ENCODE measurements around the gene ITIH3. TPM values are rescaled to one million over a fixed set of nuclear protein-coding genes. Genes with fewer than 3 reads are reported as not detected.

Gene ITIH3
- total RNA-seq, 1 donor from 2014 or later = not detected

DNA sequence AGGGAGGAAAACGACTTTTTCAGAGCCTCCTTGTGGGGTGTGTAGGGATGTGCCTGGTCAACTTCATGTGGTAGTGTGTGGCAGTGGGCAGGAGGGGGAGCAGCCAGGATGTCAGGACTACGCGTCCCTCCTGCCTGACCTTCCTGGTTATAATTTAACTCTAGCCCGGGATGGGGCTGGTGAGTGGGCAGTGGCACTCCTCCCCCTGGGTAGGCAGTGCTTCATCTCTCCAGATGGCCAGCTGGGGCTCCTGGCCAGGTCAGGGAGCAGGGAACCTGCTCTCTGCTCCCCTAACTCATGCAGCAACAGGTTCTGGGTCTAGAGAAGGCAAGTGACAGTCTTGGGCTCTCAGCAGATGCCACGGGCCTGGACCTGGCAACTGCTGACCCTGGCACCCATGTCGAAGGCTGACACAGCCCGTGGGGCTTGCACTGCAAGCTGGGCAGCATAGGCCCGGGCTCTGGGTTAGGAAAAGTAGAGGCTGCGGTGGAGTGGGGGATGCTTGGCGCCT lies 33.3 kb downstream of the ITIH3 start:
- no peak overlapping the region for H3K27ac Mint-ChIP-seq
- H4K20me1 ChIP-seq (ENCODE audit: low read depth) = no peaks in the 10 kb centered on the region
- DNase-seq (ENCODE audit: low spot score) = peak; percentile 15

DNA sequence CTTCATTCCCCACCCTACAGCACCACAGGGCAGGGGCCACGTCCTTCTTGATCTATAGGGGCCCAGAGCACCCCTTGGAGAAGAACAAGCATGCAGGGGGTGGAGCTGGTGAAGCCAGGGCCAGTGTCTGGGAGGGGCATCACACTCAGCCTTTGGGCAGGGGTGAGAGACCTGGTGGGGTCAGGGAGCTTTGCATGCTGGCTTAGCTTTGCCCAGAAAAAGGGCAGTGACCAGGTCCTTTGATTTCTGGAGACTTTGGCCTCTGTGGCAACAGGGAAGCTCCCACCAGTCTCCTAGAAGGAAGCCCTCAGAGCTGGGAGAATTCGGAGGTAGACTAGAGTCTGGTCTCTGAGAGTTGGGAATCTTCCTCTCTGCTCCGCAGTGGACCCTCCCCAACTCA lies 34.9 kb downstream of the ITIH3 start:
- H3K9me3 ChIP-seq (ENCODE audit: low read depth) = no peaks in the 10 kb centered on the region
- H3K79me2 ChIP-seq (ENCODE audit: low read depth) = no peaks in the 10 kb centered on the region
- peaks cover 8% of the 10 kb centered on the region for H3K4me1 Mint-ChIP-seq
- peaks cover 16% of the 10 kb centered on the region for H3K27me3 Mint-ChIP-seq (ENCODE audit: insufficient read depth, low read depth)
- H3K4me2 ChIP-seq = no peak overlapping the region
- no peaks in the 10 kb centered on the region for H3F3A ChIP-seq (ENCODE audit: low read depth)
- H3K36me3 Mint-ChIP-seq = peaks cover 2% of the 10 kb centered on the region
- H3K36me3 ChIP-seq = no peaks in the 10 kb centered on the region
- peaks cover 14% of the 10 kb centered on the region for H3K4me1 ChIP-seq
- no peak overlapping the region for H3K27ac ChIP-seq
- no peak overlapping the region for H3K9ac ChIP-seq
- no peak overlapping the region for H3K4me3 ChIP-seq
- no peak overlapping the region for H3K27ac Mint-ChIP-seq
- H4K20me1 ChIP-seq (ENCODE audit: low read depth) = no peaks in the 10 kb centered on the region
- TF ChIP-seq EZH2phosphoT487 (IDR thresholded peaks at IDR 0.05) (no peak), EZH2 (IDR thresholded peaks at IDR 0.05) (no peak)
- TF ChIP-seq, protein P1, sequence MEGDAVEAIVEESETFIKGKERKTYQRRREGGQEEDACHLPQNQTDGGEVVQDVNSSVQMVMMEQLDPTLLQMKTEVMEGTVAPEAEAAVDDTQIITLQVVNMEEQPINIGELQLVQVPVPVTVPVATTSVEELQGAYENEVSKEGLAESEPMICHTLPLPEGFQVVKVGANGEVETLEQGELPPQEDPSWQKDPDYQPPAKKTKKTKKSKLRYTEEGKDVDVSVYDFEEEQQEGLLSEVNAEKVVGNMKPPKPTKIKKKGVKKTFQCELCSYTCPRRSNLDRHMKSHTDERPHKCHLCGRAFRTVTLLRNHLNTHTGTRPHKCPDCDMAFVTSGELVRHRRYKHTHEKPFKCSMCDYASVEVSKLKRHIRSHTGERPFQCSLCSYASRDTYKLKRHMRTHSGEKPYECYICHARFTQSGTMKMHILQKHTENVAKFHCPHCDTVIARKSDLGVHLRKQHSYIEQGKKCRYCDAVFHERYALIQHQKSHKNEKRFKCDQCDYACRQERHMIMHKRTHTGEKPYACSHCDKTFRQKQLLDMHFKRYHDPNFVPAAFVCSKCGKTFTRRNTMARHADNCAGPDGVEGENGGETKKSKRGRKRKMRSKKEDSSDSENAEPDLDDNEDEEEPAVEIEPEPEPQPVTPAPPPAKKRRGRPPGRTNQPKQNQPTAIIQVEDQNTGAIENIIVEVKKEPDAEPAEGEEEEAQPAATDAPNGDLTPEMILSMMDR (IDR thresholded peaks at IDR 0.05) = no peak
- H2AFZ ChIP-seq (replicated peaks) = no peak overlapping the region
- H3K4me3 Mint-ChIP-seq = peak overlapping the region; percentile 43
- H3K9me3 Mint-ChIP-seq = no peaks in the 10 kb centered on the region
- no peak for DNase-seq (ENCODE audit: low spot score)
- no peaks in the 10 kb centered on the region for H3K27me3 ChIP-seq

More for the DNA sequence above, 33.3 kb downstream of the ITIH3 start:
- no peak overlapping the region for H3K9ac ChIP-seq
- H3K4me1 Mint-ChIP-seq = peaks cover 3% of the 10 kb centered on the region
- H3K36me3 ChIP-seq = no peaks in the 10 kb centered on the region
- peaks cover 6% of the 10 kb centered on the region for H3K4me1 ChIP-seq
- no peaks in the 10 kb centered on the region for H3K27me3 ChIP-seq
- H3K79me2 ChIP-seq (ENCODE audit: low read depth) = no peaks in the 10 kb centered on the region
- no peaks in the 10 kb centered on the region for H3F3A ChIP-seq (ENCODE audit: low read depth)
- no peaks in the 10 kb centered on the region for H3K9me3 ChIP-seq (ENCODE audit: low read depth)
- peaks cover 2% of the 10 kb centered on the region for H3K36me3 Mint-ChIP-seq
- no peak overlapping the region for H3K4me3 Mint-ChIP-seq
- no peaks in the 10 kb centered on the region for H3K9me3 Mint-ChIP-seq
- no peak for TF ChIP-seq EZH2 (IDR thresholded peaks at IDR 0.05)
- TF ChIP-seq, protein P1 (IDR thresholded peaks at IDR 0.05) = peak; percentile 11
- no peak overlapping the region for H2AFZ ChIP-seq (replicated peaks)
- no peak overlapping the region for H3K27ac ChIP-seq
- H3K4me3 ChIP-seq = no peak overlapping the region
- peaks cover 16% of the 10 kb centered on the region for H3K27me3 Mint-ChIP-seq (ENCODE audit: insufficient read depth, low read depth)
- no peak overlapping the region for H3K4me2 ChIP-seq

DNA sequence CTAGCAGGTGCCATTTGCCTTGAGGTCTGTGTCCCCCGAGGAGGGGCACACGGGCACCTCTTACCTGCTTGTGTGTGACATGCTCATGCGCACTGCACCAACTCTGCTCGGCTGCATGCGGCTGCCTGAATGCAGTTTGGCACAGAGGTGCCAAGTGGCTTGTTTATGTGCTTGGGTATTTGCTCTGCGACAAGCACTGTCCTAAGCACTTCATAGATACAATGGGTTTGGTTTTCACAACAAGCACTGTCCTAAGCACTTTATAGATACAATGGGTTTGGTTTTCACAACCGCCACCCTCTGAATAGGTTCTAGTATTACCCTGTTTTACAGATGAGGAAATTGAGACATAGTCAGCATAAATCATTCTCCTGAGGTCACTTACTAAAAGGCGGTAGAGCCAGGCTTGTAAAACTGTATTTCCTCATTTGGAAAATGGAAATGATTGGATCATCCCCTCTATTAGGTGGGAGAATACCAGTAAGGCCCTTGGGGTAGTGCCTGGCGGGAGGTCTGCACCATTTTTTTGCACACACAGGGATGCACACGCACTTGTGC lies 35.4 kb downstream of the ITIH3 start:
- Mint-ChIP-seq H3K27me3 (ENCODE audit: insufficient read depth, low read depth) (peaks cover 13% of the 10 kb centered on the region), H3K27ac (no peak overlapping the region), H3K36me3 (peaks cover 2% of the 10 kb centered on the region), H3K4me3 (no peak overlapping the region), H3K9me3 (no peaks in the 10 kb centered on the region), H3K4me1 (peaks cover 13% of the 10 kb centered on the region)
- no peaks in the 10 kb centered on the region for H3K27me3 ChIP-seq
- no peak for DNase-seq (ENCODE audit: low spot score)
- no peak overlapping the region for H3K9ac ChIP-seq
- H3K79me2 ChIP-seq (ENCODE audit: low read depth) = no peaks in the 10 kb centered on the region
- no peaks in the 10 kb centered on the region for H4K20me1 ChIP-seq (ENCODE audit: low read depth)
- no peaks in the 10 kb centered on the region for H3K9me3 ChIP-seq (ENCODE audit: low read depth)
- H3K4me2 ChIP-seq = no peak overlapping the region
- no peaks in the 10 kb centered on the region for H3K36me3 ChIP-seq
- H3K27ac ChIP-seq = no peak overlapping the region
- H3K4me3 ChIP-seq = no peak overlapping the region
- H3F3A ChIP-seq (ENCODE audit: low read depth) = peaks cover 5% of the 10 kb centered on the region
- TF ChIP-seq, protein P1 (IDR thresholded peaks at IDR 0.05) = no peak
- TF ChIP-seq EZH2phosphoT487 (IDR thresholded peaks at IDR 0.05) (no peak), EZH2 (IDR thresholded peaks at IDR 0.05) (no peak)
- H3K4me1 ChIP-seq = peaks cover 19% of the 10 kb centered on the region
- no peak overlapping the region for H2AFZ ChIP-seq (replicated peaks)

Measured in neural progenitor cell (in vitro differentiated cells).